H1 (cell line): Measurements from ENCODE around the gene TCERG1L. TPM values are rescaled to one million over a fixed set of nuclear protein-coding genes. Genes with fewer than 3 reads are reported as not detected.

Source experiments
- BACH1 ChIP-seq: IDR thresholded peaks from 2 replicates; pipeline ENCODE4 v1.6.1; 2012; ENCODE audit warnings: low read length, improper control_type of control experiment
- SIX5 ChIP-seq: IDR thresholded peaks from 2 replicates; pipeline ENCODE4 v1.6.1; 2011; ENCODE audit warnings: mild to moderate bottlenecking, low read depth, low read length
- polyA plus RNA-seq, 7 experiments: library from polyadenylated mRNA; depleted of rRNA in 3 of 7; stranded (reverse) in 5 of 7; unstranded in 2 of 7; fragments of >200 nt in 5 of 7; fragments of 200-250 nt in 2 of 7; gene quantifications; 1 replicate in 5 of 7; 2 replicates in 1 of 7; 4 replicates in 1 of 7; pipeline versions ENCODE4 v1.2.1 to v1.2.3, GENCODE V29; 2011 to 2013; ENCODE audit warnings: missing spikeins in 2 of 7, mixed read lengths in 2 of 7
- total RNA-seq: library from RNA; stranded (reverse); fragmentation: NEBNext Ultra II Directional; extraction: Animal tissue kit (Norgen Biotek cat#: 25700); gene quantifications from 2 replicates; pipeline ENCODE4 v1.2.1, GENCODE V29; 2021
- TF ChIP-seq, protein P1 (sequence below): IDR thresholded peaks from 2 replicates; pipeline ENCODE4 v1.6.1; 2011; ENCODE audit warnings: low read depth, mild to moderate bottlenecking, low read length; ENCODE audit not compliant: insufficient read depth

The TCERG1L gene
- total and polyA plus RNA-seq, 2 of the 8 experiments (the other 6 are each of a cell fraction or from before 2014, with no cell fraction given), result 3.9 to 6.9 TPM

DNA sequence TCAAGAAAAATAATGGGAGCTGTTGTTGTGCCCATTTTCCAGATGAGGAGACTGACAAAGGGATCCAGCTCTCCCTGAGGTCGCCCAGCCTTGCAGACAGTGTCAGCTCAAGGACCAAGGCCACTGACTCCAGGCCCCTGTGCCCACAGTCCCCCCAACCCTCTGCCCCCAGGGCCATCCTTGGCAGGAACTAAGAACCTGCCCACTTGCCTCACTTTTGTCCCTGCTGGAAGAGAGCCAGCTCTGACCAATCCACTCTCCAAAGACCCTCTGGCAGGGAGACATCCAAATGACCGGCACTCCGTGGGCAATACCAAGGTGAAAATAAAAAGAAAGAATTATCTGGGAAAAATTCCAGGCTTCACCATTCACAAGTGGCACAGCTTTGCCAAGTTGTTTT lies 101.3 kb downstream of the TCERG1L start (continued):
- TF ChIP-seq BACH1 (no peak), SIX5 (no peak)
- TF ChIP-seq, protein P1, sequence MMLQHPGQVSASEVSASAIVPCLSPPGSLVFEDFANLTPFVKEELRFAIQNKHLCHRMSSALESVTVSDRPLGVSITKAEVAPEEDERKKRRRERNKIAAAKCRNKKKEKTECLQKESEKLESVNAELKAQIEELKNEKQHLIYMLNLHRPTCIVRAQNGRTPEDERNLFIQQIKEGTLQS, result no peak
